A549 treated with dexamethasone at 1 μM for 4 hours (cell line): Measurements from ENCODE around the gene DUSP3. TPM values are rescaled to one million over a fixed set of nuclear protein-coding genes. Genes with fewer than 3 reads are reported as not detected.

Experiments used
- total RNA-seq: library from RNA; stranded (reverse); fragments of 200-300 nt; extraction: Qiagen RNA extraction; gene quantifications from 5 replicates; pipeline ENCODE4 v1.2.3, GENCODE V29; 2022

Gene DUSP3
- total RNA-seq, result 59.9 to 69.9 TPM (median 66.0 TPM) in 5 replicates

DNA sequence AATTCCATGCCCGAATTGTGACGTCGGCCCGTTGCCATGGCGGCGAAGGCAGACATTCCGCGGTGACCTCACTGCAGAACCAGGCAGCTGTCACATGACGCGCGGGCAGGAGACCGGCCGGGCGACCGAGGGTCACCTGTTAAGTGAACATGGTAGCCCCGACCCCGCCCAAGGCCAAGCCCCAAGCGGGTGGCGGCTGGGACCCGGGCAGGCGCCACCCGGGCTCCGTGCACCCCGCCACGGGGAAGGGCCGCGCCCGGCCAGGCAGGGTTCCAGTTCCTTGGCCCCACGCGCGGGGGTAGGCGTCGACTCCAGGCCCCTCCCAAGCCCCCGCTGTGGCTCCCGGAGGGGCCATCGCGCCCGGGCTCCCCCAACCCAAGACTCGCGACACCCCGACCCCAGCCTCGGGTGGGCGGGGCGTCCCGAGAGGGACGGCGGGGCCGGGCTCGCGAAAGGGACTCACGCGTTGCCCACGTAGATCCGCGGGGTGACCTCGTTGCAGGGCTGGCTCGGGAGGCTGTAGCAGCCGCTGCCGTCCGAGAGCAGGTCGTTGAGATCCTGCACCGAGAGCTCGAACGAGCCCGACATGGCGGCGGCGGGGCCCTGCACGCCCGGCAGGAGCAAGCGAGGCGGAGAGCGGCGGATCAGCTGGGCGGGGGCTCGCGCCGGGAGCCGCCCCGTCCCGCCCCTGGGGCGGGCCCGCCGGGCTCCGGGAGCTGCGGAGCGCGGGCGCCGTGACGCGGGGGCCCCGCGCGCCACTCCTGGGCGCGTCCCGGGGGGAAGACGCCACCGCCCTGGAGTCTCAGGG, at the start of gene DUSP3:
Gene DUSP3, minus strand, starts transcription at position 641 of the 808 bp plus-strand sequence. Its CDS starts 53 bp downstream, at position 588.

DNA sequence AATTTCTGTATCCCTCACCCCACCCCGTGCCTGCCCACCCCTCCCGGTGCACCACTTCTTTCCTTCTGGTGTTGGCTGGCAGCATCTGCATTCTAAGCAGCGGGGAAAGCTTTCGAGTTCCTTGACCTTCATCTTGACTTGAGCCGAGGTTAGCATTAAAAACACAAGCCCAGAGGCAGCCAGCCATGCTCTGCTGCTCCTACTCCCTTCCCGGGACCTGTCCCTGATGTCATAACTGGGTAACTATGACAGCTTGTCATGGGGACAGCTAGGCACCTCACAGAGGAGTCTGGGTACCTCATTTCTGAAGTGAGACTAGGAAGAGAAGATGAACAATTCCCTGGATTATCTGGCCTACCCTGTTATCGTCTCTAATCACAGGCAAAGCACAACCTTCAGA, 1.4 kb upstream of the DUSP3 start, which contains the start of gene CFAP97D1:
Gene CFAP97D1, plus strand, starts transcription at position 301 of the 400 bp plus-strand sequence. Its CDS starts 28 bp downstream, at position 329.

DNA sequence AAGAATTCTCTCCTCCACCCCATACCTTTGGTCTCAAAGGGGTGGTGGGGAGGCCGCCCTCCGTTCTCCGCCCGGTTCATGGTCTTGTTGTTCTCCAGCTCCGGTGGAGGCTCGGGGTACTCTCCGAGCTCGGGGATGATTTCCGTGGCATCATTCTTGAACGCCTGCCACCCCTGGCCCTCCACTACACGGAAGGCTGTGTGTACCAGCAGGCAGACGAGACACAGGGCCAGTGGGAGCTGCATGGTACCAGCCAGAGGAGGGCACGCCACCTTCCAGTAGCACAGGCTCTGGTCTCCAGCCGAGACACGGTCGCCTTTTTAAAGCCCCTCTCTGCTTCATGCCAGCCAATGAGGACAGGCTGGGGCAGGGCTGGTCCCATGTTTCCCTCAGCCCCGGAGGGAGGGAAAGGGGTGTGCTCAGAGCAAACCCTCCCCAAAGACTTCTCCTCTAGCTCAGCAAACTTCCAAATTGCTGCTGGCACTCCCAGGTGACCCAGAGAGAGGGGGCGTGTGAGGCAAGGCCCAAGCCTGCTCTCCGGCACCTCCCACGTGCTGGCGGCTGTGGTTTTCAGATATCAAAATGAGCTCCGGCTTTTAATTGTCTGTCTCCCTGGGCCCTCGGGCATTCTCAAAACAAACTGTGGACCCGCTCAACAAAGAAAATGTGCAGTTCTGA, 20.1 kb downstream of the DUSP3 start, which contains the start of gene SOST:
Gene SOST, minus strand, starts transcription at position 295 of the 678 bp plus-strand sequence. Its CDS starts 50 bp downstream, at position 245.

Other genes starting within 250 kb of the DUSP3 start
- 53.6 to 68.6 TPM (median 65.1 TPM) in 5 replicates for gene ETV4, start 232.6 kb downstream of the DUSP3 start, total RNA-seq
- not detected in 5 replicates for gene MEOX1, start 117.1 kb downstream of the DUSP3 start, total RNA-seq
- gene SOST, start 20.2 kb downstream of the DUSP3 start, total RNA-seq, result not detected in 5 replicates
- gene CFAP97D1, start 1.5 kb upstream of the DUSP3 start, total RNA-seq, result 0.06 to 0.10 TPM (median 0.07 TPM) in 5 replicates
- gene MPP3, start 54.2 kb upstream of the DUSP3 start, total RNA-seq, result 12.0 to 15.9 TPM (median 15.1 TPM) in 5 replicates
- gene CD300LG, start 68.2 kb upstream of the DUSP3 start, total RNA-seq, result 0.36 TPM in 1 of 5 replicates, not detected in the others
- 0.82 to 1.8 TPM (median 1.4 TPM) in 5 replicates for gene MPP2, start 128.6 kb upstream of the DUSP3 start, total RNA-seq
- not detected in 5 replicates for gene PPY, start 163.5 kb upstream of the DUSP3 start, total RNA-seq
- gene PYY, start 175.0 kb upstream of the DUSP3 start, total RNA-seq, result 0.21 TPM in 1 of 5 replicates, not detected in the others
- 1.1 to 1.8 TPM (median 1.3 TPM) in 5 replicates for gene NAGS, start 225.6 kb upstream of the DUSP3 start, total RNA-seq
- gene TMEM101, start 236.0 kb upstream of the DUSP3 start, total RNA-seq, result 24.7 to 29.9 TPM (median 27.8 TPM) in 5 replicates